GM23248 (cell line): ENCODE results near the gene SRP54. TPM values are rescaled to one million over a fixed set of nuclear protein-coding genes. Genes with fewer than 3 reads are reported as not detected.

Experiments
- DNase-seq: peaks from one replicate; pipeline ENCODE4 v3.0.0-alpha.2; 2015
- H2AFZ ChIP-seq: fragments of 200-600 bp; sonication (generic); 2 replicates; pipeline ENCODE4 v1.6.1; 2016; ENCODE audit warnings: antibody characterized with exemption
- H3F3A ChIP-seq: fragments of 200-600 bp; sonication (generic); 2 replicates; pipeline ENCODE4 v1.6.1; 2016; ENCODE audit warnings: mild to moderate bottlenecking, antibody characterized with exemption, mixed run types; ENCODE audit not compliant: insufficient read depth
- H3K27ac ChIP-seq: fragments of 200-600 bp; sonication (generic); 2 replicates; pipeline ENCODE4 v1.5.1; 2016; ENCODE audit warnings: mild to moderate bottlenecking
- H3K27me3 ChIP-seq: fragments of 200-600 bp; sonication (generic); replicated peaks from 2 replicates; pipeline ENCODE4 v1.6.1; 2016; ENCODE audit warnings: mild to moderate bottlenecking; ENCODE audit not compliant: insufficient read depth
- H3K36me3 ChIP-seq: fragments of 200-600 bp; sonication (generic); 2 replicates; pipeline ENCODE4 v1.6.1; 2016; ENCODE audit warnings: low read depth, mild to moderate bottlenecking
- H3K4me1 ChIP-seq: fragments of 200-600 bp; sonication (generic); 2 replicates; pipeline ENCODE4 v1.6.1; 2016; ENCODE audit warnings: mild to moderate bottlenecking; ENCODE audit not compliant: insufficient read depth
- H3K4me2 ChIP-seq: fragments of 200-600 bp; sonication (generic); one replicate; pipeline ENCODE4 v1.6.1; 2016; ENCODE audit warnings: mild to moderate bottlenecking; ENCODE audit not compliant: unreplicated experiment
- H3K4me3 ChIP-seq: fragments of 200-600 bp; sonication (generic); 2 replicates; pipeline ENCODE4 v1.5.1; 2016; ENCODE audit warnings: mild to moderate bottlenecking
- H3K79me2 ChIP-seq: fragments of 200-600 bp; sonication (generic); 2 replicates; pipeline ENCODE4 v1.6.1; 2016; ENCODE audit warnings: mild to moderate bottlenecking; ENCODE audit not compliant: insufficient read depth
- H3K9ac ChIP-seq: fragments of 200-600 bp; sonication (generic); 2 replicates; pipeline ENCODE4 v1.6.1; 2016; ENCODE audit warnings: mild to moderate bottlenecking
- H3K9me2 ChIP-seq: fragments of 200-600 bp; sonication (generic); 2 replicates; pipeline ENCODE4 v1.6.1; 2016; ENCODE audit warnings: mixed run types, mild to moderate bottlenecking, moderate library complexity; ENCODE audit not compliant: insufficient read depth
- H3K9me3 ChIP-seq: fragments of 200-600 bp; sonication (generic); one replicate; pipeline ENCODE4 v1.6.1; 2017; ENCODE audit warnings: low read depth
- H4K20me1 ChIP-seq: fragments of 200-600 bp; sonication (generic); 2 replicates; pipeline ENCODE4 v1.6.0; 2016; ENCODE audit not compliant: insufficient read depth
- EZH2 ChIP-seq: fragments of 200-600 bp; sonication (generic); IDR thresholded peaks from 2 replicates; pipeline ENCODE4 v1.6.1; 2018; ENCODE audit warnings: antibody characterized with exemption, mild to moderate bottlenecking; ENCODE audit not compliant: insufficient read depth, poor library complexity, severe bottlenecking
- EZH2phosphoT487 ChIP-seq: fragments of 200-600 bp; sonication (generic); IDR thresholded peaks from 2 replicates; pipeline ENCODE4 v1.6.1; 2018; ENCODE audit warnings: antibody characterized with exemption, moderate library complexity, mild to moderate bottlenecking, low read depth; ENCODE audit not compliant: insufficient read depth
- WGBS, 2 experiments: methylation state at CpG; one replicate each; pipeline ENCODE4 v1.1.6; 2015 to 2017; ENCODE audit warnings: low lambda C conversion rate in 2 of 2, low coverage in 1 of 2; ENCODE audit errors: missing lambda C conversion rate in 2 of 2; 5-methylcytosine and 5-hydroxymethylcytosine counted together
- in situ Hi-C: fragments of 300-500 bp; cut with MboI; formaldehyde crosslinking; loops from 2 replicates; pipeline ENCODE4 v1.15.0; 2020
- polyA plus RNA-seq: library from polyadenylated mRNA; unstranded; fragments of >200 nt; fragmentation: Nextera tagmentation; extraction: Ambion mirVana; gene quantifications from 2 replicates; pipeline ENCODE4 v1.2.1, GENCODE V29; 2016
- total RNA-seq: library from RNA; depleted of rRNA; stranded (reverse); fragments of >200 nt; shearing (Covaris generic); gene quantifications from 2 replicates; pipeline ENCODE4 v1.2.3, GENCODE V29; 2014

Gene SRP54
- total and polyA plus RNA-seq, 2 experiments from 2014 or later: 78.0 to 78.8 TPM

DNA sequence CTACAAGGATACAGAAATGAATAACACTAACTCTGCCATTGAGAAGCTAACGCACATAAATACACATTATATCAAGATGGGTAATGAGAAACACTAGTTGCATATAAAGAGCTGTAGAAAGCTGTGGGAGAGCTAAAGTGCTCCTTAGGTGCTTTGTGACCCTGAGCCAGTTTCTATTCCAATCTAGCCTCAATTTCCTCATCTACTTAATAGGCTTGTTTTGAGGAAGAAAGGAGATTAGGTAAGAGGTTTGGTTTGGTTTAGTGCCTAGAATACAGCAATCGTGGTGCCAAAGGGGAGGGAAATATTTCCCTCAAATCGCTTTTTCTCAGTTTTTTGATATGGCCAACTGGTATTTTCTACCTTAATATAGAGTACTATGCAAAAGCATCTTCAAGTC lies 994 bp downstream of the SRP54 start:
- H3F3A ChIP-seq: peaks cover 21% of the 10 kb centered on the region
- no peaks in the 10 kb centered on the region for H3K9me3 ChIP-seq
- no peak for TF ChIP-seq EZH2phosphoT487
- TF ChIP-seq EZH2: no peak
- DNase-seq: peak; percentile 22
- no peaks in the 10 kb centered on the region for H3K36me3 ChIP-seq
- peak overlapping the region; percentile 97 for H3K9ac ChIP-seq
- peaks cover 45% of the 10 kb centered on the region for H3K4me1 ChIP-seq
- in situ Hi-C loops: no loop called here
- H3K79me2 ChIP-seq: peaks cover 83% of the 10 kb centered on the region
- peak overlapping the region; percentile 95 for H3K4me3 ChIP-seq
- H3K27ac ChIP-seq: peak overlapping the region; percentile 100
- peak overlapping the region; percentile 85 for H3K4me2 ChIP-seq
- WGBS, 2 experiments: 12 to 20% methylated on average over 3 of the region's 3 CpGs
- no peaks in the 10 kb centered on the region for H3K9me2 ChIP-seq
- peaks cover 10% of the 10 kb centered on the region; the same call in 1 of the 2 replicates for H4K20me1 ChIP-seq
- peak overlapping the region; percentile 93 for H2AFZ ChIP-seq
- no peaks in the 10 kb centered on the region for H3K27me3 ChIP-seq

DNA sequence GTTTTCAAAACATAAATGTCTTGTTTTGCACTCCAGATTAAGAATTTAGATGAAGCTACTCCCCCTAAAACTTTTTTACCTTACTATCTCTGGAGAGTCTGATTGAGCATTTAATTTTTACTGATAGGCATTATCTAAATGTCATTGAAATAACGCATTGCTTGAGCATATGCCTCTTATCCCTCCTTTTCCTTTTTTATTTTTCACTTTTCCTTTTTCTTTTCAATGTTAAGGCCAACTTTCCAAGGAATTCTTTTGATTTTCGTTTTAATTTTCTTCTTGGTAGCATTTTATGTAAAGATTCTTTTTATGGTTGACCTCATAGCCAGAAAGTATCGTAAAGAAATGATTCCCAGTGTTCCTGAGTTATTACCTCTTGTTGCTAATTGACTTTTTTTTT lies 2.9 kb downstream of the SRP54 start:
- peaks cover 10% of the 10 kb centered on the region; the same call in 1 of the 2 replicates for H4K20me1 ChIP-seq
- no peak overlapping the region for H3K27ac ChIP-seq
- 94 to 97% methylated on average over 3 of the region's 3 CpGs for WGBS, 2 experiments
- H3K9me3 ChIP-seq: no peaks in the 10 kb centered on the region
- in situ Hi-C loops: no loop called here
- no peak for DNase-seq
- TF ChIP-seq EZH2phosphoT487: no peak
- TF ChIP-seq EZH2: no peak
- H3K79me2 ChIP-seq: peaks cover 83% of the 10 kb centered on the region
- peak overlapping the region; percentile 85 for H3K4me2 ChIP-seq
- H3K4me3 ChIP-seq: peak overlapping the region; percentile 23
- H3K9ac ChIP-seq: no peak overlapping the region
- no peak overlapping the region for H2AFZ ChIP-seq
- peaks cover 15% of the 10 kb centered on the region for H3F3A ChIP-seq
- no peaks in the 10 kb centered on the region for H3K27me3 ChIP-seq
- no peaks in the 10 kb centered on the region for H3K36me3 ChIP-seq
- H3K9me2 ChIP-seq: no peaks in the 10 kb centered on the region
- peaks cover 41% of the 10 kb centered on the region for H3K4me1 ChIP-seq

DNA sequence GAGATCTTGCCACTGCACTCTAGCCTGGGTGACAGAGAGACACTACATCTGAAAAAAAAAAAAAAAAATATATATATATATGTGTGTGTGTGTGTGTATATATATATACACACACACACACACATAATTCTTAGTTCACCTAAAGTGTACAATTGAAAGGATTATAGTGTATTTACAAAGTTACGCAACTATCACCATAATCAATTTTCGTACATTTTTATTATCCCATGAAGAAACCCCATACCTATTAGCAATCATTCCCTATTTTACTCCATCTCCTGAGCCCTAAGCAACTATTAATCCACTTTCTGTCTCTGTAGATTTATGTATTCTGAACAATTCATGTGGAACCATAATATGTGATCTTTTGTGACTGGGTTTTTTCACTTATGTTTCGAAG lies 4.4 kb downstream of the SRP54 start:
- WGBS, 2 experiments: 92 to 93% methylated on average over 3 of the region's 3 CpGs

DNA sequence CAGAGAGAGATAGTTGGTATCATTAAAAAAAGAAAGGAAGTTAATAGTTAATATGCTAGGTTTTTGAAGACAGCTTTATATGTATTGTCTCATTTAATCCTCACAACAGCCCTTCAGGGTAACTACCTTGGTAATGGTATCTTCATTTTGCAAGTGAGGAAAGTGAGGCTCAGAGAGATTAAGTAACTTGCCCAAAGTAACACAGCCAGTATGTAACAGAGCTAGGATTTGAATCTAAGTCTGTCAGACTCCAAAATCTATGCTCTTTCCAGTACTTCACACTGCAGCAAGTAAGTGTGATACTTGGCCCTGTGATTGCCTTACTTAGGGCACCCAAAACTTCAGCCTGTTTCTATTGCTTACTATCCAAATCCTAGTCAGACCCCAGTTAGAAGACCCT lies 7.0 kb downstream of the SRP54 start:
- H3F3A ChIP-seq: no peaks in the 10 kb centered on the region
- H3K4me3 ChIP-seq: no peak overlapping the region
- H3K79me2 ChIP-seq: peaks cover 99% of the 10 kb centered on the region
- H3K36me3 ChIP-seq: no peaks in the 10 kb centered on the region
- H3K27ac ChIP-seq: no peak overlapping the region
- no peak for DNase-seq
- TF ChIP-seq EZH2phosphoT487 (no peak), EZH2 (no peak)
- no peak overlapping the region for H3K4me2 ChIP-seq
- H3K9me2 ChIP-seq: no peaks in the 10 kb centered on the region
- H3K9me3 ChIP-seq: no peaks in the 10 kb centered on the region
- no peaks in the 10 kb centered on the region for H3K27me3 ChIP-seq
- in situ Hi-C loops: no loop called here
- H4K20me1 ChIP-seq: peaks cover 10% of the 10 kb centered on the region; the same call in 1 of the 2 replicates
- H3K4me1 ChIP-seq: peaks cover 26% of the 10 kb centered on the region
- H3K9ac ChIP-seq: no peak overlapping the region
- no peak overlapping the region for H2AFZ ChIP-seq

More for the DNA sequence above, 4.4 kb downstream of the SRP54 start:
- DNase-seq: no peak
- Histone ChIP-seq H3K27me3 (no peaks in the 10 kb centered on the region), H3K9me3 (no peaks in the 10 kb centered on the region), H3K4me1 (peaks cover 37% of the 10 kb centered on the region), H3K36me3 (no peaks in the 10 kb centered on the region), H3F3A (peaks cover 1% of the 10 kb centered on the region), H3K9me2 (no peaks in the 10 kb centered on the region), H4K20me1 (peaks cover 10% of the 10 kb centered on the region; the same call in 1 of the 2 replicates), H3K4me2 (no peak overlapping the region), H3K4me3 (no peak overlapping the region), H3K27ac (no peak overlapping the region), H3K79me2 (peaks cover 91% of the 10 kb centered on the region), H3K9ac (no peak overlapping the region), H2AFZ (no peak overlapping the region)
- TF ChIP-seq EZH2 (no peak), EZH2phosphoT487 (no peak)
- in situ Hi-C loops: no loop called here

DNA sequence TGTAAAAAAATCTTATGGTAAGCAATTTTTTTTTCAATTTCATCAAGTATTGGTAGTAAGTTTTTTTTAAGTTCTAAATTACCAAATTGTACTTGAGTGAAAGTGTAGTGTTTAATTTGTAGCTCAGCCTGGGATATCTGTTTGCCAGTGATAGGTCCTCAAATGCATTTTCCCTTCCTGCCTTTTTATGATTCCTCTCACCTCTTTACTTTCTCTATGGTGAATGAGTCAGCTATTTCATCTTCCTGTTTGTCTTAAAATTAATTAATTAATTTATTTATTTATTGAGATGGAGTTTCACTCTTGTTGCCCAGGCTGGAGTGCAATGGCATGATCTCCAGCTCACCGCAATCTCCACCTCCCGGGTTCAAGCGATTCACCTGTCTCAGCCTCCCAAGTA lies 10.6 kb downstream of the SRP54 start:
- H3F3A ChIP-seq: no peaks in the 10 kb centered on the region
- H3K9me3 ChIP-seq: no peaks in the 10 kb centered on the region
- no peak overlapping the region for H3K27ac ChIP-seq
- no peak overlapping the region for H3K4me3 ChIP-seq
- H3K79me2 ChIP-seq: peaks cover 100% of the 10 kb centered on the region
- TF ChIP-seq EZH2: no peak
- TF ChIP-seq EZH2phosphoT487: no peak
- no peak overlapping the region for H3K9ac ChIP-seq
- peaks cover 3% of the 10 kb centered on the region for H3K36me3 ChIP-seq
- H2AFZ ChIP-seq: no peak overlapping the region
- DNase-seq: no peak
- H4K20me1 ChIP-seq: no peaks in the 10 kb centered on the region
- H3K27me3 ChIP-seq: no peaks in the 10 kb centered on the region
- in situ Hi-C loops: no loop called here
- H3K4me2 ChIP-seq: no peak overlapping the region
- no peaks in the 10 kb centered on the region for H3K9me2 ChIP-seq
- WGBS, 2 experiments: 98 to 100% methylated on average over 3 of the region's 3 CpGs
- no peaks in the 10 kb centered on the region for H3K4me1 ChIP-seq
